Activated CD4-positive, alpha-beta T cell treated with anti-CD3 and anti-CD28 coated beads, Interleukin-2, amount 10 ng/mL, durations not matched to agents 7 days and 5 days (primary cell): ENCODE results near the gene CCL24. TPM values are rescaled to one million over a fixed set of nuclear protein-coding genes. Genes with fewer than 3 reads are reported as not detected.
A peak's percentile ranks its signal among the peaks of the same experiment; 100 is the strongest.
"Not testable (repeated sequence)": the region's sequence is repeated elsewhere in the genome, so short reads cannot be mapped to it uniquely, and the experiment has no call there.

Experiments used
- CTCF ChIA-PET: fragments of 350-600 bp; sonication (Branson Sonifier 250); formaldehyde crosslinking; loops from one replicate; lab custom pipeline; 2021; ENCODE audit warnings: antibody characterized with exemption; lab: Charles Lee
- POLR2A ChIA-PET: fragments of 350-600 bp; sonication (Branson Sonifier 250); formaldehyde crosslinking; loops from one replicate; lab custom pipeline; 2021; ENCODE audit warnings: antibody characterized with exemption; lab: Charles Lee
- DNase-seq: peaks from one replicate; pipeline ENCODE4 v3.0.0-alpha.2; 2020
- H3K27ac Mint-ChIP-seq: one replicate; pipeline ENCODE4 v1.8.0; 2021; ENCODE audit warnings: mild to moderate bottlenecking, moderate library complexity, mixed read lengths
- H3K27me3 Mint-ChIP-seq: one replicate; pipeline ENCODE4 v1.8.0; 2021; ENCODE audit warnings: mixed read lengths
- H3K36me3 Mint-ChIP-seq: one replicate; pipeline ENCODE4 v1.8.0; 2021; ENCODE audit warnings: low read depth, mixed read lengths
- H3K4me1 Mint-ChIP-seq: one replicate; pipeline ENCODE4 v1.8.0; 2021; ENCODE audit warnings: mixed read lengths
- H3K4me3 Mint-ChIP-seq: one replicate; pipeline ENCODE4 v1.8.0; 2021; ENCODE audit warnings: mild to moderate bottlenecking, moderate library complexity, mixed read lengths
- H3K9me3 Mint-ChIP-seq: one replicate; pipeline ENCODE4 v1.8.0; 2021; ENCODE audit warnings: mixed read lengths
- total RNA-seq, 2 experiments: library from RNA; stranded (reverse); gene quantifications; one replicate each; pipeline ENCODE4 v1.2.3, GENCODE V29; 2021

CCL24 gene
- total RNA-seq = not detected

- Mint-ChIP-seq H3K36me3 (no peaks in the 10 kb centered on the region), H3K9me3 (no peaks in the 10 kb centered on the region), H3K27ac (no peak within 1 kb of the TSS), H3K4me1 (no peaks in the 10 kb centered on the region), H3K27me3 (no peaks in the 10 kb centered on the region), H3K4me3 (no peak within 1 kb of the TSS)
- DNase-seq = no peak
- CTCF ChIA-PET = interaction anchor here (0.7 kb wide), 1 partner anchor 11 kb away, joined by 3 read pairs; no protein-coding TSS in a partner anchor
- POLR2A ChIA-PET = no interaction called here
Measured at GRCh38 chr7:75813781-75814236, at the start of gene CCL24. Gene CCL24, minus strand, starts transcription at chr7:75813806. Its CDS starts 91 bp downstream, at chr7:75813715.

- Mint-ChIP-seq H3K4me1 (peaks cover 7% of the 10 kb centered on the region), H3K9me3 (no peaks in the 10 kb centered on the region), H3K36me3 (no peaks in the 10 kb centered on the region), H3K27me3 (peaks cover 9% of the 10 kb centered on the region), H3K27ac (no peak overlapping the region), H3K4me3 (no peak overlapping the region)
- ChIA-PET POLR2A (no interaction called here), CTCF (interaction anchor here (0.7 kb wide), 1 partner anchor 1914 kb away, joined by 3 read pairs; no protein-coding TSS in a partner anchor)
- no peak for DNase-seq
Measured at GRCh38 chr7:75861636-75862035, 48.0 kb upstream of the CCL24 start.

DNA sequence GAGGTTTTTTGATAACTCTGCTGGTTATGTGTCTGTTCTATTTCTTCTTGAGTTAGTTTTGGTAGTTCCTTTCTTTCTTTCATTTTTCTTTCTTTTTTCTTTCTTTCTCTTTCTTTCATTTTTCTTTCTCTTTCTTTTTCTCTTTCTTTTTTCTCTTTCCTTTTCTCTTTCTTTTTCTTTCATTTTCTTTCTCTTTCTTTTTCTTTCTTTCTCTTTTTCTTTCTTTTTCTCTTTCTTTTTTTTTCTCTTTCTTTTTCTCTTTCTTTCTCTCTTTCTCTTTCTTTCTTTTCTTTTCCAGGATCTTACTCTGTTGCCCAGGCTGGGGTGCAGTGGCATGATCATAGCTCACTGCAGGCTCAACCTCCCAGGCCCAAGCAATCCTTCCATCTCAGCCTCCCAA, 44.8 kb upstream of the CCL24 start:
- Mint-ChIP-seq H3K4me1 (peaks cover 7% of the 10 kb centered on the region), H3K27ac (no peak overlapping the region), H3K9me3 (no peaks in the 10 kb centered on the region), H3K4me3 (no peak overlapping the region), H3K27me3 (peaks cover 2% of the 10 kb centered on the region), H3K36me3 (no peaks in the 10 kb centered on the region)
- no peak for DNase-seq
- ChIA-PET CTCF (no interaction called here), POLR2A (no interaction called here)

DNA sequence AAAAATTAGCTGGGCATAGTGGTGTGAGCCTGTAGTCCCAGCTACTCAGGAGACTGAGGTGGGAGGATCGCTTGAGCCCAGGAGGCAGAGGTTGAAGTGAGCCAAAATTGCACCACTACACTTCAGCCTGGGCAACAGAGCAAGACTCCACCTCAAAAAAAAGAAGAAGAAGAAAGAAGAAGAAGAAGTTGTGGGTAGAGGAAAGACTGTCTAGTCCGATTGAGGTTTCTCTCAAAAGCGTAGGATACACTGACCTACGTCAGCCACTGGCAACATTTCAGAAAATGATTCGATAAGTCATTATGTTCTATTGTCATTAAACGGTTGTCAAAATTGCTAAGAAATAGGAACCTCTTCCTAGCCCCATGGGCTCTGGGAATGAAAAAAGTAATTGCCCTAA, 42.9 kb upstream of the CCL24 start:
- no peak for DNase-seq
- Mint-ChIP-seq H3K9me3 (peaks cover 5% of the 10 kb centered on the region), H3K27me3 (no peaks in the 10 kb centered on the region), H3K27ac (no peak overlapping the region), H3K4me1 (peaks cover 7% of the 10 kb centered on the region), H3K4me3 (no peak overlapping the region), H3K36me3 (no peaks in the 10 kb centered on the region)
- ChIA-PET CTCF (no interaction called here), POLR2A (no interaction called here)

GRCh38 chr7:75854813-75855345, 41.3 kb upstream of the CCL24 start:
- DNase-seq, H3K4me1 Mint-ChIP-seq, H3K4me3 Mint-ChIP-seq, POLR2A ChIA-PET, H3K27me3 Mint-ChIP-seq, H3K27ac Mint-ChIP-seq, H3K9me3 Mint-ChIP-seq, H3K36me3 Mint-ChIP-seq: not testable (repeated sequence)
- CTCF ChIA-PET = interaction anchor here (0.6 kb wide), 1 partner anchor 88 kb away, joined by 5 read pairs; no protein-coding TSS in a partner anchor

- CTCF ChIA-PET = no interaction called here
- peaks cover 5% of the 10 kb centered on the region for H3K9me3 Mint-ChIP-seq
- H3K27ac Mint-ChIP-seq = no peak overlapping the region
- no peak overlapping the region for H3K4me3 Mint-ChIP-seq
- H3K36me3 Mint-ChIP-seq = no peaks in the 10 kb centered on the region
- H3K4me1 Mint-ChIP-seq = peaks cover 7% of the 10 kb centered on the region
- POLR2A ChIA-PET = no interaction called here
- DNase-seq = no peak
- H3K27me3 Mint-ChIP-seq = no peaks in the 10 kb centered on the region
Measured at GRCh38 chr7:75854233-75854632, 40.6 kb upstream of the CCL24 start.

DNA sequence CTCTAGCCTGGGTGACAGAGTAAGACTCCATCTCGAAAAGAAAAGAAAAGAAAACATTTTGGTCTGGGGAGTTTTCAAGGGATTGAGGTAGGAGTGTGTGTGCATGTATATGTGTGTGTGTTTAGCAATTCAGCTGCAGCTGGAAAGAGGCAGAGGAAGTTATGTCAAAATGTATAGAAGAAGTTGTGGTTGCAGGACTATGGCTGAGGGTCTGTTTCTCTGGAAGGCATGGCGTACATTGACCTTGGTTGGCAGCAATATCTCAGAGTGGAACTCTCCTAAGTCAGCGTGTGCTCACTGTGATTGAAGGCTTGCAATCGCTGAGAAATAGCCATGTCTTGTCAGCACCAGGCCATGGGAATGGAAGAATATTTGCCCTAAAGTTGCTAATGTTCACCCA, 36.6 kb upstream of the CCL24 start:
- Mint-ChIP-seq H3K36me3 (no peaks in the 10 kb centered on the region), H3K4me3 (no peak overlapping the region), H3K9me3 (peaks cover 5% of the 10 kb centered on the region), H3K27ac (no peak overlapping the region), H3K27me3 (no peaks in the 10 kb centered on the region), H3K4me1 (no peaks in the 10 kb centered on the region)
- no peak for DNase-seq
- CTCF ChIA-PET = interaction anchor here (0.7 kb wide), 1 partner anchor 383 kb away, joined by 3 read pairs; no protein-coding TSS in a partner anchor
- POLR2A ChIA-PET = interaction anchor here (0.6 kb wide), 1 partner anchor 87 kb away, joined by 4 read pairs; no protein-coding TSS in a partner anchor

- ChIA-PET CTCF (interaction anchor here (0.6 to 0.7 kb wide), 2 partner anchors 163 to 384 kb away, joined by 3 to 7 read pairs; no protein-coding TSS in a partner anchor), POLR2A (interaction anchor here (0.6 kb wide), 1 partner anchor 86 kb away, joined by 4 read pairs; no protein-coding TSS in a partner anchor)
- DNase-seq = no peak
- Mint-ChIP-seq H3K9me3 (peaks cover 5% of the 10 kb centered on the region), H3K4me3 (no peak overlapping the region), H3K36me3 (no peaks in the 10 kb centered on the region), H3K4me1 (no peaks in the 10 kb centered on the region), H3K27me3 (no peaks in the 10 kb centered on the region), H3K27ac (no peak overlapping the region)
Measured at GRCh38 chr7:75849573-75849972, 36.0 kb upstream of the CCL24 start.

GRCh38 chr7:75847707-75848106, 34.1 kb upstream of the CCL24 start:
- ChIA-PET CTCF (no interaction called here), POLR2A (no interaction called here)
- Mint-ChIP-seq H3K27ac (peak overlapping the region; percentile 74), H3K36me3 (no peaks in the 10 kb centered on the region), H3K4me3 (no peak overlapping the region), H3K27me3 (no peaks in the 10 kb centered on the region), H3K4me1 (peaks cover 6% of the 10 kb centered on the region), H3K9me3 (peaks cover 1% of the 10 kb centered on the region)
- no peak for DNase-seq

- CTCF ChIA-PET = interaction anchor here (0.8 kb wide), 1 partner anchor 175 kb away, joined by 3 read pairs; no protein-coding TSS in a partner anchor
- not testable (repeated sequence) for H3K4me1 Mint-ChIP-seq
Measured at GRCh38 chr7:75845132-75845531, 31.5 kb upstream of the CCL24 start.

DNA sequence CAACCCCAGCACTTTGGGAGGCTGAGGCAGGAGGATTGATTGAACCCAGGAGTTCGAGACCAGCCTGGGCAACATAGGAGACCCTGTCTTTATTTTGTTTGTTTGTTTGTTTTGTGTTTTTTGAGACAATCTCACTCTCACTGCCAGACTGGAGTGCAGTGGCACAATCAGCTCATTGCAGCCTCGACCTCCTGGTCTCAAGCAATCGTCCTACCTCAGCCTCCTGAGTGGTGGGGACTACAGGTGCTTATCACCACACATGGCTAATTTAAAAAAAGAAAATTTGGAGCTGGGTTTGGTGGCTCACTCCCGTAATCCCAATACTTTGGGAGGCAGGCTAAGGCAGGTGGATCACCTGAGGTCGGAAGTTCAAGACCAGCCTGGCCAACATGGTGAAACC, 30.6 kb upstream of the CCL24 start:
- H3K4me3 Mint-ChIP-seq = no peak overlapping the region
- ChIA-PET POLR2A (no interaction called here), CTCF (interaction anchor here (0.6 kb wide), 1 partner anchor 28 kb away, joined by 3 read pairs; no protein-coding TSS in a partner anchor)
- no peaks in the 10 kb centered on the region for H3K9me3 Mint-ChIP-seq
- no peak overlapping the region for H3K27ac Mint-ChIP-seq
- no peaks in the 10 kb centered on the region for H3K36me3 Mint-ChIP-seq
- no peak for DNase-seq
- no peaks in the 10 kb centered on the region for H3K27me3 Mint-ChIP-seq
- peaks cover 6% of the 10 kb centered on the region for H3K4me1 Mint-ChIP-seq

More at GRCh38 chr7:75845132-75845531, 31.5 kb upstream of the CCL24 start:
- POLR2A ChIA-PET, H3K27me3 Mint-ChIP-seq, H3K36me3 Mint-ChIP-seq, H3K9me3 Mint-ChIP-seq, H3K4me3 Mint-ChIP-seq, DNase-seq, H3K27ac Mint-ChIP-seq: not testable (repeated sequence)

DNA sequence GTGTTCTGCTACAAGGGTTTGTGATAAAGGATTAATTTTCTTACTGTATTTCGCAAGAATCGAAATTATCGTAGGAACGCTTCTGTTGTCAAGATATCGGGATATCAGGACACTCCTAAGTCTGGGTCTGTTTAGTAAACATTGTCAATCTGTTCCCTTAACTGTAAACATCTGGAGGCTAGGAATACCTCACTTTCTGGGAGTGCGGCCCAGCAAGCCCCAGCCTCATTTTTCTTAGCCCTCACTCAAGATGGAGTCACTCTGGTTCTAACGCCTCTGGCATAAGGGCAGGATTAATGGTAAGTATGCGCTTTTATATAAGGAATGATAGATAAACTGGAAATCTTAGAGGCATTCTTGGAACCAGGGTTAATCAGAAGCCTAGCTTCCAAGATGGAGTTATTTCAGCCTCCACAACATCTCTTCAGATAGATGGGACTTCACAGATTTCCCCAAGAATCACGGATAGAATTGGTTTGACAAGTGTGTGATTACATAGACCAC, 30.1 kb upstream of the CCL24 start:
- no peak overlapping the region for H3K4me3 Mint-ChIP-seq
- H3K27me3 Mint-ChIP-seq = no peaks in the 10 kb centered on the region
- CTCF ChIA-PET = no interaction called here
- no peak for DNase-seq
- H3K36me3 Mint-ChIP-seq = no peaks in the 10 kb centered on the region
- peaks cover 6% of the 10 kb centered on the region for H3K4me1 Mint-ChIP-seq
- POLR2A ChIA-PET = no interaction called here
- H3K9me3 Mint-ChIP-seq = no peaks in the 10 kb centered on the region
- no peak overlapping the region for H3K27ac Mint-ChIP-seq

DNA sequence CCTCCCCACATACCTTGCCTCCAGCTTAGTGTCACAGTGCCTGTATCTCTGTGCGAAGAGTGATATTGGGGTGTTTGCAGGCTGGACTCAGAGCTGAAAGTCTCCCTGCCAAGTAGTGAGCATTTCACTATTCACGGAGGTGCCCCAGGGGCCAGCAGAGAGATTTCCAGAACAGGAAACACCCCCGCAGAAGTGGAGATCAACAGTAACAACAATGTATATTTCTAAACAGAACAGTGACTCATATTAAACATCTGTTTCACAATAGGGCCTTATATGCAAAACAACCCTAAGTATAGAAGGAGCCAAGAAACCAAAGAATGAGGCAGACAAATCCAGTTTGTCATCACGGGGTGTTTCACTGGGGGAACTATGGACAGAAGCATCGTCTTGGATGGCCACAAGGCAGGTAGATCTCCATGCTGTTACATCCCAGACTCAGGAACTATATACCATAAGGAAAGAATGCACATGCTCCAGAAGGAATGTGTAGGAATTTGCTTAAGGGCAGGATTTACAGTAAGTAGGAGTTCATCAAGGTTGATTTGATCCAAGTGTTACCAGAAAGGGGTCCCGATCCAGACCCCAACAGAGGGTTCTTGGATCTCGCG, 29.3 kb upstream of the CCL24 start:
- Mint-ChIP-seq H3K4me1 (peaks cover 6% of the 10 kb centered on the region), H3K4me3 (no peak overlapping the region), H3K27me3 (no peaks in the 10 kb centered on the region), H3K36me3 (no peaks in the 10 kb centered on the region), H3K9me3 (no peaks in the 10 kb centered on the region), H3K27ac (no peak overlapping the region)
- no peak for DNase-seq
- CTCF ChIA-PET = no interaction called here
- POLR2A ChIA-PET = no interaction called here
